Stimulated activated CD4-positive, alpha-beta T cell treated with anti-CD3 and anti-CD28 coated beads, Interleukin-15, amount 100 ng/mL, for 48 hours (primary cell): ENCODE results near the gene SLC16A1.
A peak's percentile ranks its signal among the peaks of the same experiment; 100 is the strongest.
"Not testable (repeated sequence)": the region's sequence is repeated elsewhere in the genome, so short reads cannot be mapped to it uniquely, and the experiment has no call there.

Experiments
- DNase-seq, 2 donors: peaks; one replicate each; pipeline ENCODE4 v3.0.0-alpha.2; 2020; ENCODE audit warnings: low read depth in 2 of 2

Gene SLC16A1

DNA sequence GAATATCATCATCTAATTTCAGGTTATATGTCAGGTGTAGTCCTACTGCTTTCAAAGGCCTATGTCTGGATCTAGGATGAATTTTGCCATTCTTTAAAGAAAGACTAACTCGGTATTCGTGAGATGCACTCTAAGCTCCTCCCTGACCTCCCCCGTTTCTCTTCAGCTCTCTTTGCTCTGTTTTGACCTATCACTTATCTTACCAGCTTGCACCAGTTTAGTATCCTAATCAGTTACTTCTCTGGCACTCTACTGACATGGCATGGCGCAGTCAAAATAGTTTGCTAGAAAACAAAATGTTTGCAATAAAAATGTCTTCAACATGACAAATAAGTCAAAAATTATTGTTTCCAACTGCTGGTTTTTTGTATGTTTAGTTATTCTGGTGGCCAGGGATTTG lies 8.4 kb upstream of the SLC16A1 start:
- no peak for DNase-seq

- no peak for DNase-seq
Measured at GRCh38 chr1:112961072-112961471, 5.1 kb upstream of the SLC16A1 start.

- no peak for DNase-seq
Measured at GRCh38 chr1:112960384-112960783, 4.4 kb upstream of the SLC16A1 start.

DNA sequence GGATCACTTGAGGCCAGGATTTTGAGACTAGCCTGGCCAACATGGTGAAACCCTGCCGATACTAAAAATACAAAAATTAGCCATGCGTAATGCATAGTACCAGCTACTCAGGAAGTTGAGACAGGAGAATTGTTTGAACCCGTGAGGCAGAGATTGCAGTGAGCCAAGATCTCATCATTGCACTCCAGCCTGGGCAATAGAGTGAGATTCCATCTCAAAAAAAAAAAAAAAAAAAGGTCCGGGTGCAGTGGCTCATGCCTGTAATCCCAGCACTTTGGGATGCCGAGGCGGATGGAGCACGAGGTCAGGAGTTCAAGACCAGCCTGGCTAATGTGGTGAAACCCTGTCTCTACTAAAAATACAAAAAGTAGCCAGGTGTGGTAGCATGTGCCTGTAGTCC lies 2.2 kb upstream of the SLC16A1 start:
- not testable (repeated sequence) for DNase-seq

GRCh38 chr1:112957133-112957812 lies 1.3 kb upstream of the SLC16A1 start:
- peak; percentile 31 to 38 for DNase-seq

- DNase-seq: peak; percentile 12 to 18
Measured at GRCh38 chr1:112956544-112957132, 642 bp upstream of the SLC16A1 start.

- peak; percentile 45 to 49 for DNase-seq
Measured at GRCh38 chr1:112954945-112955772, 837 bp downstream of the SLC16A1 start.

- DNase-seq: no peak
Measured at GRCh38 chr1:112954017-112954650, 1.9 kb downstream of the SLC16A1 start.

DNA sequence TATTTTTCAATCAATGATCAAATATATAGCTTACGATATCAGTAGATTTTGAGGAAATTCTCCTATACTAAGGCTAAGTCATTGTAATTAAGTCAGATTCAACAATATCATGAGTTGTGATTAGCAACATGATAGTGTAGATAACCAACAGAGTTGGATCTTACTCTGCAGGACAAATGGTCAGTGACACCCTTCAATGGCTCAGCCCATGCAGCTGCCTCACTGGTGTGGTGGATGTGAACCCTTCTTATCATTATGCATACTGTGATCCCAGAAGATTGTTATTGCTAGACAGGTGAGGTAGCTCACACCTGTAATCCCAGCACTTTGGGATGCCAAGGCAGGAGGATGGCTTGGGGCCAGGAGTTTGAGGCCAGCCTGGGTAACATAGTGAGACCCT lies 5.6 kb downstream of the SLC16A1 start:
- DNase-seq: no peak

DNA sequence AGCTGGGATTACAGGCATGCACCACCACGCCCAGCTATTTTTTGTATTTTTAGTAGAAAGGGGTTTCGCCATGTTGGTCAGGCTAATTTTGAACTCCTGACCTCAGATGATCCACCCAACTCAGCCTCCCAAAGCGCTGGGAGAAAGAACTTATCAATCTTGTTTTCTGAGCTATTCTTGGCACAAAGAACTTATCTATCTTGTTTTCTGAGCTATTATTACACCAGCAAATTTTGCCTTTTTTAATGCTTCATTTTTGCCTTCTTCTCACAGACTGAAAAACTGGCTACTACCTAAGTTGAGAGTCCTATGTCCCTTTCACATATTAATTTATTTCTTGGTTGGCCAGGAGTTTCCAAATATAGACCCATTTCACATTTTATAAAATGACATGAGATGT lies 9.3 kb downstream of the SLC16A1 start:
- DNase-seq: no peak

GRCh38 chr1:112939810-112940209 lies 16.2 kb downstream of the SLC16A1 start:
- no peak for DNase-seq

GRCh38 chr1:112938210-112938609 lies 17.8 kb downstream of the SLC16A1 start:
- no peak for DNase-seq

DNA sequence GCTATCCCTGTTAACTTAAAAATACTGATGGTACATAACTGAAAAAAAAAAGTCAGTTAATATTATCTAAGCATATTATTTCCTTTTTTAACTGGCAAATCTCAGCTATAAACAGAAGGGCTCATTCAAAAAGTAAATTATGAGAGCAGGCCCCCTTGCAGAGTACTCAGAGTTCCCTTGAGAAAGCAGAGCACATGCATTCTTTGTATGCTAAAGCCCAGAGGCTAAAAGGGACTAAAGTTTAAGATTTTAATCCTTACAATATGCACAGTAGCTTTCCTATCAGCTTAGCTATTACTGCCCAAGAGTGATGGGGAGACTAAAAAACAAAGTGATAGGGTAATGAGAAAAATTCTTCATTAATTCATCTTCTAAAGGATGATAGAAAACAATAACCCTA lies 18.5 kb downstream of the SLC16A1 start:
- no peak for DNase-seq

GRCh38 chr1:112937070-112937469 lies 18.9 kb downstream of the SLC16A1 start:
- no peak for DNase-seq

DNA sequence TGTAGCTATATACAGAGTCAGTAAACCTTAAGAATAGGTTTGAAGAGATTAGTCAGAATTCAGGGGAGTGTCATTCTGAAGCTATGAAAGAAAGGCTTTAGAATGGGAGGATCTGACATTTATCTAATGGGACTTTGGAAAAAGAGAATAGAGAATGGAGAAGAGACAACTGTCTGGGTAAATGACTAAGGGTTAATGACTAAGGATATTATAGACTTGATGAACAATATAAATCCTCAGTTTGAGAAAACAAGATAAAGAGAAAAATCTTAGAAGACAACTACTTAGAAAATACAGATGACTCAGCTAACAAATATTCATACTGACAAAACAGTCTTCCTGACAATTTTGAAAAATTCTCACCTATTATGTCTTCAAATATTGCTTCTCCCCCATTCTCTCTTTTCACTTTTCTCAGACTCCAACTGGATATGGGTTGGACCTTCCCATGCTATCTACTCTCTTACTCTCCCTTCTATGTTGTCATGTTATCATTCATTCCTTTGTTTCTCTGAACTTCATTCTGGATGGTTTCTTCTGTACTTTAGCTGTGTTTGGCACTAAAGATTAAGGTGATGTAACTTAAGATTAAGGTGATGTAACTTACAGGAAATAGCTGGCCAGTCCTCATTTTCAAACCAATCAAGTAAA lies 20.4 kb downstream of the SLC16A1 start:
- DNase-seq: no peak

DNA sequence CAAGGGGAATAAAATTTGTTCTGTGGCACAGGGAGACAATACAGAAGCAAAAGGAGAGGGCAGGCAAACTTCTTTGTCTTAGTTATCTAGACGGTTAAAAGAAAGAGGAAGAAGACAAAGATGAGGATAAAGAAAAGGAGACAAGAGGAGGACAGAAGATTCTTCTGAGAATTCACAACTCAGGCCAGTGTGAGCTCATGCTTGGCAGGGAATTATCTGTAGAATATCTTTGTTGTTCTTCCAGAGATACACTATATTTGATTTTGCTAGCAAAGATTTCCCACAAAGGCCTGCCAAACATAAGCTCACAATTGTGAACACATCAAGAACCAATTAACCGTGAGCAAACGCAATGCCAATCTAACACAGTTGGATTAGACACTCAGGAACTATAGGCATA lies 21.4 kb downstream of the SLC16A1 start:
- no peak for DNase-seq

- no peak for DNase-seq
Measured at GRCh38 chr1:112933820-112934571, 22.0 kb downstream of the SLC16A1 start.

DNA sequence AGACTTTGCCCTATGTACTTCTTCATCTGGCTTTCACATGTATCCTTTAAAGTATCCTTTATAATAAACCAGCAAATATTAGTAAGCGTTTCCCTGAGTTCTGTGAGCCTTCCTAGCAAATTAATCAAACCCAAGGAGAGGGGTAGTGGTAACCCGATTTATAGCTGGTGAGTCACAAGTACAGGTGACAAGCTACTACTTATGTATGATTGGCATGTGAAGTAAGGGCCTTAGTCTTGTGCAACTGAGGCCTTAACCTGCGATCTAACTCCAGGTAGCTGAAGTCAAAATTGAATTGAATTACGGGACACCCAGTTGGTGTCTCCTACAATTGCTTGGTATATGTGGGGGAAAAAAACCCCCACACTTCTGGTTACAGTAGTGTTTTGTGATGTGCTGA lies 26.0 kb downstream of the SLC16A1 start:
- no peak for DNase-seq

DNA sequence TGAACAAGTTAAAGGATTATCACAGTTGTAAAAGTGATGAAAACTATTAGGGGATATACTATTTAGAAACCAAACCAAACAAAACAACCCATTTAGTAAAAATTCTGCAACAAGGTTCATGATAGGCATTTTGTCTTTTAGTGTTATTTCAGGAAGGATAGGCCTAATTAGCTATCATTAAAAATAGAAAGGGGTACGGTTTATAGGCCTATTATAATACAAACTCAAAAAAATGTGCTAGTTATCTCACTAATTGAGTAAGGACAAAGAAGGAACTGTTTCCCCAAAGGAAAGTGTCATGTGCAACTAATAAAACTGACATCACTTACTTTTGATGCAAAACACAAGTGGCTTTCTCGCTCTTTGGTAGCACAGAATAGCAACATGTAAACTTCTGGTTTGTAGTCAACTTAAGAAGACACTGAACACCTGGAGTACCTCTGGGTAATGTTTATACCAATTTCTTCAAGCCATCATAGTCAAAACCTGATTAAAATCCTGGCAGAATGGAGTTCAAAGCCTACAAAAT lies 28.5 kb downstream of the SLC16A1 start:
- no peak for DNase-seq

- no peak for DNase-seq
Measured at GRCh38 chr1:112926858-112927257, 29.1 kb downstream of the SLC16A1 start.

- DNase-seq: no peak
Measured at GRCh38 chr1:112925015-112925414, 31.0 kb downstream of the SLC16A1 start.
